Liver (tissue), 9 donors: ENCODE measurements around the gene R3HCC1L. TPM values are rescaled to one million over a fixed set of nuclear protein-coding genes. Genes with fewer than 3 reads are reported as not detected.

Source experiments
- DNase-seq: peaks from one replicate; pipeline ENCODE4 v3.0.0-alpha.2; 2017; ENCODE audit warnings: low spot score
- H3K27ac ChIP-seq, 2 donors: one replicate each; pipeline ENCODE4 v1.7.0; 2013; ENCODE audit warnings: inconsistent platforms in 2 of 2, low read length in 2 of 2, control low read depth in 1 of 2, low read depth in 1 of 2, mild to moderate bottlenecking in 1 of 2
- H3K27me3 ChIP-seq, 4 donors: one replicate each; pipeline versions ENCODE4 v1.6.1 to v1.7.0; 2013; ENCODE audit warnings: low read length in 3 of 4, inconsistent platforms in 1 of 4, mild to moderate bottlenecking in 1 of 4, moderate library complexity in 1 of 4; ENCODE audit not compliant: control insufficient read depth in 4 of 4, insufficient read depth in 4 of 4
- H3K36me3 ChIP-seq, 4 donors: one replicate each; pipeline versions ENCODE4 v1.6.1 to v1.7.0; 2013; ENCODE audit warnings: low read length in 3 of 4, mild to moderate bottlenecking in 3 of 4, low read depth in 1 of 4, moderate library complexity in 1 of 4; ENCODE audit not compliant: control insufficient read depth in 4 of 4, insufficient read depth in 3 of 4
- H3K4me1 ChIP-seq, 4 donors: one replicate each; pipeline versions ENCODE4 v1.6.1 to v1.7.0; 2013; ENCODE audit warnings: low read length in 3 of 4, mild to moderate bottlenecking in 3 of 4, moderate library complexity in 1 of 4; ENCODE audit not compliant: control insufficient read depth in 4 of 4, insufficient read depth in 4 of 4
- H3K4me3 ChIP-seq, 3 donors: one replicate each; pipeline versions ENCODE4 v1.6.1 to v1.7.0; 2013; ENCODE audit warnings: low read length in 3 of 3, control low read depth in 1 of 3, low read depth in 1 of 3, mild to moderate bottlenecking in 1 of 3
- H3K9ac ChIP-seq, 2 donors: one replicate each; pipeline ENCODE4 v1.7.0; 2013; ENCODE audit warnings: low read length in 2 of 2, mild to moderate bottlenecking in 2 of 2, moderate library complexity in 2 of 2, control low read depth in 1 of 2, low read depth in 1 of 2
- H3K9me3 ChIP-seq, 4 donors: one replicate each; pipeline versions ENCODE4 v1.6.1 to v1.7.0; 2013; ENCODE audit warnings: low read length in 3 of 4; ENCODE audit not compliant: control insufficient read depth in 4 of 4
- ATF3 ChIP-seq: IDR thresholded peaks from 2 replicates; pipeline ENCODE4 v1.6.1; 2016; ENCODE audit warnings: antibody characterized with exemption
- EGR1 ChIP-seq, 2 donors: IDR thresholded peaks; 2 replicates each; pipeline ENCODE4 v1.6.1; 2016 to 2018; ENCODE audit warnings: antibody characterized with exemption in 2 of 2, low read depth in 2 of 2
- FOXA1 ChIP-seq: IDR thresholded peaks from 2 replicates; pipeline ENCODE4 v1.6.1; 2016; ENCODE audit warnings: antibody characterized with exemption
- FOXA2 ChIP-seq: IDR thresholded peaks from 2 replicates; pipeline ENCODE4 v1.6.1; 2016; ENCODE audit warnings: antibody characterized with exemption
- GABPA ChIP-seq, 2 donors: IDR thresholded peaks in 1 of 2; conservative IDR thresholded peaks in 1 of 2; 2 replicates each; pipeline ENCODE4 v1.6.1; 2016; ENCODE audit warnings: antibody characterized with exemption in 2 of 2, mild to moderate bottlenecking in 1 of 2, moderate library complexity in 1 of 2
- HNF4A ChIP-seq, 2 donors: conservative IDR thresholded peaks; 2 replicates each; pipeline ENCODE4 v1.6.1; 2016; ENCODE audit warnings: antibody characterized with exemption in 2 of 2, mild to moderate bottlenecking in 2 of 2
- HNF4G ChIP-seq: IDR thresholded peaks from 2 replicates; pipeline ENCODE4 v1.6.1; 2016; ENCODE audit warnings: antibody characterized with exemption
- JUND ChIP-seq, 2 donors: IDR thresholded peaks; 2 replicates each; pipeline ENCODE4 v1.6.1; 2016; ENCODE audit warnings: antibody characterized with exemption in 2 of 2
- MAX ChIP-seq: IDR thresholded peaks from 2 replicates; pipeline ENCODE4 v1.6.1; 2016; ENCODE audit warnings: antibody characterized with exemption
- NR2F2 ChIP-seq: IDR thresholded peaks from 2 replicates; pipeline ENCODE4 v1.6.1; 2016; ENCODE audit warnings: antibody characterized with exemption
- RAD21 ChIP-seq, 2 donors: IDR thresholded peaks; 2 replicates each; pipeline ENCODE4 v1.6.1; 2016; ENCODE audit warnings: antibody characterized with exemption in 2 of 2, mild to moderate bottlenecking in 2 of 2
- REST ChIP-seq: IDR thresholded peaks from 2 replicates; pipeline ENCODE4 v1.6.1; 2016; ENCODE audit warnings: antibody characterized with exemption, mild to moderate bottlenecking
- RXRA ChIP-seq, 2 donors: IDR thresholded peaks; 2 replicates each; pipeline ENCODE4 v1.6.1; 2017 to 2018; ENCODE audit warnings: antibody characterized with exemption in 2 of 2, mild to moderate bottlenecking in 1 of 2
- SP1 ChIP-seq: IDR thresholded peaks from 2 replicates; pipeline ENCODE4 v1.6.1; 2018; ENCODE audit warnings: antibody characterized with exemption, mild to moderate bottlenecking
- TAF1 ChIP-seq: conservative IDR thresholded peaks from 2 replicates; pipeline ENCODE4 v1.6.1; 2016; ENCODE audit warnings: antibody characterized with exemption, mild to moderate bottlenecking
- YY1 ChIP-seq: IDR thresholded peaks from 2 replicates; pipeline ENCODE4 v1.6.1; 2016; ENCODE audit warnings: antibody characterized with exemption, mild to moderate bottlenecking
- WGBS: extraction: QIAGEN DNeasy Blood & Tissue Kit; methylation state at CpG from one replicate; pipeline ENCODE4 v1.1.7; 2013; 5-methylcytosine and 5-hydroxymethylcytosine counted together
- polyA plus RNA-seq, 2 donors: library from polyadenylated mRNA; stranded (reverse) in 1 of 2; unstranded in 1 of 2; fragments of 200-250 nt in 1 of 2; fragments of >200 nt in 1 of 2; fragmentation: Nextera tagmentation in 1 of 2; extraction: Ambion mirVana in 1 of 2; gene quantifications; one replicate each; pipeline versions ENCODE4 v1.2.1 to v1.2.3, GENCODE V29; 2013 to 2015
- total RNA-seq, 2 donors: library from RNA; depleted of rRNA; stranded (reverse); fragments of >200 nt; gene quantifications; one replicate each; pipeline ENCODE4 v1.2.3, GENCODE V29; 2014
- TF ChIP-seq, protein P1 (sequence below): fragments of 150-350 bp; IDR thresholded peaks from 2 replicates; pipeline ENCODE4 v1.5.1; 2017; ENCODE audit warnings: improper control_type of control experiment, low read depth, low read length; ENCODE audit not compliant: missing input control
- donor health status: healthy.
- donor health status: healthy.
- donor health status: healthy.
- donor health status: healthy.
- donor health status: healthy.

Gene R3HCC1L
- total and polyA plus RNA-seq, 4 donors, result 3.2 to 11.2 (median 7.4) TPM

GRCh38 chr10:98098247-98098646, 36.2 kb upstream of the R3HCC1L start (continued):
- TF ChIP-seq, protein P1, sequence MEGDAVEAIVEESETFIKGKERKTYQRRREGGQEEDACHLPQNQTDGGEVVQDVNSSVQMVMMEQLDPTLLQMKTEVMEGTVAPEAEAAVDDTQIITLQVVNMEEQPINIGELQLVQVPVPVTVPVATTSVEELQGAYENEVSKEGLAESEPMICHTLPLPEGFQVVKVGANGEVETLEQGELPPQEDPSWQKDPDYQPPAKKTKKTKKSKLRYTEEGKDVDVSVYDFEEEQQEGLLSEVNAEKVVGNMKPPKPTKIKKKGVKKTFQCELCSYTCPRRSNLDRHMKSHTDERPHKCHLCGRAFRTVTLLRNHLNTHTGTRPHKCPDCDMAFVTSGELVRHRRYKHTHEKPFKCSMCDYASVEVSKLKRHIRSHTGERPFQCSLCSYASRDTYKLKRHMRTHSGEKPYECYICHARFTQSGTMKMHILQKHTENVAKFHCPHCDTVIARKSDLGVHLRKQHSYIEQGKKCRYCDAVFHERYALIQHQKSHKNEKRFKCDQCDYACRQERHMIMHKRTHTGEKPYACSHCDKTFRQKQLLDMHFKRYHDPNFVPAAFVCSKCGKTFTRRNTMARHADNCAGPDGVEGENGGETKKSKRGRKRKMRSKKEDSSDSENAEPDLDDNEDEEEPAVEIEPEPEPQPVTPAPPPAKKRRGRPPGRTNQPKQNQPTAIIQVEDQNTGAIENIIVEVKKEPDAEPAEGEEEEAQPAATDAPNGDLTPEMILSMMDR, result no peak
- no peak for TF ChIP-seq JUND (IDR thresholded peaks at IDR 0.05)
- TF ChIP-seq EGR1 (IDR thresholded peaks at IDR 0.05; ENCODE audit: low read depth in 2 of 2), result no peak
- TF ChIP-seq RXRA (IDR thresholded peaks at IDR 0.05), result no peak

DNA sequence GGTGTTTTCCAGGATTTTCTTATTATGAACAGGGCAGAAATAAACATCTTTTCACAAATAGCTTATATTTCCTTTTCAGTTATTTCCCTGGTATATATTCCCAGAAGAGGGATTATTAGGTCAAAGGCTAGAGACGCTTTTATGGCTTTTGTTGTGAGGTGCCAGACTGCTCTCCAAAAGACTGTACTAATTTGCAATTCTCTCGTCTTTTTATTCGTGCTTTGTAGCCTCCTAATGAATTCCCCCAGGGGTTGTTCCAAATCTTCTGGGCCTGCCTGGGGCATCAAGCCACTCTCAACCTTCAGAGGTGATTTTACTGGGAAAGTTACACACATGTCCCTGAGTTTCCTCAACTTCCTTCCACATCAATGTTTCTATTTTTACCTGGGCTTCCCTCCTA, 34.0 kb upstream of the R3HCC1L start:
- no peak for DNase-seq
- Histone ChIP-seq H3K9ac (no peak overlapping the region), H3K36me3 (no peaks in the 10 kb centered on the region), H3K27me3 (peaks cover 0 to 4% (median 0%) of the 10 kb centered on the region in 4 donors), H3K4me3 (no peak overlapping the region), H3K4me1 (no peaks in the 10 kb centered on the region), H3K9me3 (no peaks in the 10 kb centered on the region), H3K27ac (no peak overlapping the region)
- WGBS, result 67% methylated on average over 3 of the region's 3 CpGs
- TF ChIP-seq EGR1 (IDR thresholded peaks at IDR 0.05; ENCODE audit: low read depth in 2 of 2) (no peak), TAF1 (no peak), ATF3 (no peak), RXRA (IDR thresholded peaks at IDR 0.05) (no peak), FOXA1 (no peak)

GRCh38 chr10:98101366-98101765, 33.1 kb upstream of the R3HCC1L start:
- H3K9me3 ChIP-seq, result no peaks in the 10 kb centered on the region
- no peak overlapping the region for H3K27ac ChIP-seq
- DNase-seq, result no peak
- 74% methylated on average over 2 of the region's 2 CpGs for WGBS
- H3K27me3 ChIP-seq, result peaks cover 0 to 4% (median 0%) of the 10 kb centered on the region in 4 donors
- no peaks in the 10 kb centered on the region for H3K36me3 ChIP-seq
- H3K4me1 ChIP-seq, result no peaks in the 10 kb centered on the region
- TF ChIP-seq FOXA1 (no peak), HNF4A (conservative IDR thresholded peaks at IDR 0.05) (no peak), TAF1 (no peak), MAX (no peak), SP1 (no peak), RXRA (IDR thresholded peaks at IDR 0.05) (no peak), EGR1 (IDR thresholded peaks at IDR 0.05; ENCODE audit: low read depth in 2 of 2) (no peak), GABPA (IDR thresholded peaks at IDR 0.05 in 1 of 2, conservative IDR thresholded peaks at IDR 0.05 in 1 of 2) (no peak), ATF3 (no peak), YY1 (no peak), NR2F2 (no peak), JUND (IDR thresholded peaks at IDR 0.05) (no peak), REST (no peak), HNF4G (no peak), FOXA2 (no peak), RAD21 (IDR thresholded peaks at IDR 0.05) (no peak)
- TF ChIP-seq, protein P1, result no peak
- H3K4me3 ChIP-seq, result no peak overlapping the region
- H3K9ac ChIP-seq, result no peak overlapping the region
